Spleen (tissue), 11 donors: Measurements from ENCODE around the gene CAMTA1. TPM values are rescaled to one million over a fixed set of nuclear protein-coding genes. Genes with fewer than 3 reads are reported as not detected.

Experiments used
- DNase-seq: peaks from one replicate; pipeline ENCODE4 v3.0.0-alpha.2; 2020
- H3K27ac ChIP-seq, 8 donors: fragments of 200-600 bp; sonication (generic) in 7 of 8; 1 replicate in 4 of 8; 2 replicates in 4 of 8; pipeline versions ENCODE4 v1.5.0 to v1.8.0; 2016 to 2021; ENCODE audit warnings: inconsistent platforms in 4 of 8, mild to moderate bottlenecking in 4 of 8, moderate library complexity in 1 of 8
- H3K27me3 ChIP-seq, 7 donors: fragments of 200-600 bp; sonication (generic) in 6 of 7; replicated peaks in 1 of 7; 1 replicate in 4 of 7; 2 replicates in 3 of 7; pipeline versions ENCODE4 v1.5.0 to v1.8.0; 2016 to 2021; ENCODE audit warnings: inconsistent platforms in 3 of 7, mild to moderate bottlenecking in 1 of 7
- H3K36me3 ChIP-seq, 6 donors: fragments of 200-600 bp; sonication (generic) in 5 of 6; 1 replicate in 4 of 6; 2 replicates in 2 of 6; pipeline versions ENCODE4 v1.5.0 to v1.8.0; 2016 to 2021; ENCODE audit warnings: inconsistent platforms in 2 of 6
- H3K4me1 ChIP-seq, 6 donors: fragments of 200-600 bp; sonication (generic) in 5 of 6; 1 replicate in 3 of 6; 2 replicates in 3 of 6; pipeline versions ENCODE4 v1.5.0 to v1.8.0; 2016 to 2021; ENCODE audit warnings: inconsistent platforms in 3 of 6
- H3K4me3 ChIP-seq, 8 donors: fragments of 200-600 bp; sonication (generic) in 7 of 8; 1 replicate in 4 of 8; 2 replicates in 4 of 8; pipeline versions ENCODE4 v1.5.0 to v1.8.0; 2016 to 2021; ENCODE audit warnings: inconsistent platforms in 4 of 8, mild to moderate bottlenecking in 4 of 8, moderate library complexity in 2 of 8
- H3K9me3 ChIP-seq, 8 donors: fragments of 200-600 bp; sonication (generic) in 7 of 8; 1 replicate in 4 of 8; 2 replicates in 4 of 8; pipeline versions ENCODE4 v1.5.0 to v1.8.0; 2016 to 2021; ENCODE audit warnings: inconsistent platforms in 4 of 8
- CTCF ChIP-seq, 11 experiments: fragments of 200-600 bp in 7 of 11; fragments of 450-650 bp in 4 of 11; sonication (generic) in 4 of 11; IDR thresholded peaks in 8 of 11; conservative IDR thresholded peaks in 3 of 11; 1 replicate in 7 of 11; 2 replicates in 4 of 11; pipeline versions ENCODE4 v1.4.0 to v1.8.0; 2016 to 2021; ENCODE audit warnings: antibody characterized with exemption in 11 of 11, inconsistent platforms in 4 of 11, mild to moderate bottlenecking in 1 of 11
- POLR2A ChIP-seq, 3 donors: fragments of 450-650 bp; IDR thresholded peaks; one replicate each; pipeline ENCODE4 v1.5.1; 2017; ENCODE audit warnings: antibody characterized with exemption in 3 of 3, mild to moderate bottlenecking in 1 of 3
- POLR2AphosphoS5 ChIP-seq, 3 donors: sonication (generic); formaldehyde crosslinking; IDR thresholded peaks; one replicate each; pipeline ENCODE4 v1.5.1; 2017; ENCODE audit warnings: antibody characterized with exemption in 3 of 3
- WGBS, 5 donors: extraction: QIAGEN DNeasy Blood & Tissue Kit in 3 of 5; methylation state at CpG; one replicate each; pipeline versions ENCODE4 v1.1.5 to v1.1.7; 2013 to 2018; 5-methylcytosine and 5-hydroxymethylcytosine counted together
- intact Hi-C: fragments of 100-400 bp; cut with DNase I; formaldehyde crosslinking; loops from one replicate; pipeline ENCODE4 v1.15.0; 2023; ENCODE audit warnings: low total_unique reads
- polyA plus RNA-seq, 3 donors: library from polyadenylated mRNA; stranded (reverse); fragments of 200-250 nt; gene quantifications; one replicate each; pipeline ENCODE4 v1.2.1, GENCODE V29; 2013
- total RNA-seq, 7 donors: library from RNA; depleted of rRNA in 3 of 7; stranded (reverse); fragments of >200 nt in 3 of 7; fragmentation: NEBNext Ultra II Directional in 4 of 7; extraction: Animal tissue kit (Norgen Biotek cat#: 25700) in 4 of 7; gene quantifications; one replicate each; pipeline versions ENCODE4 v1.1.0 to v1.2.1, GENCODE V29; 2016 to 2021
- donor health status: healthy with polysubstance abuse.
- donor health status: DM: no; HTN: no; CAD: no; lungs with moderate emphysema.
- donor health status: DM: no; HTN: no; CAD: no.
- donor health status: Bipolar disorder and iron deficiency.
- donor health status: healthy.
- donor health status: DM: no; HTN: no; CAD: no.
- donor health status: DM: yes; HTN: yes; CAD: no.

The CAMTA1 gene
- total and polyA plus RNA-seq, 10 donors, result 53.0 to 106 (median 77.3) TPM

GRCh38 chr1:7643530-7643929 lies 858.3 kb downstream of the CAMTA1 start:
- intact Hi-C loops, result loop anchor here (10.0 kb wide), 2 partner anchors 599 to 929 kb away; no protein-coding TSS in a partner anchor
- Histone ChIP-seq H3K27ac (no peak overlapping the region), H3K4me3 (no peak overlapping the region), H3K4me1 (peaks cover 0 to 14% (median 8%) of the 10 kb centered on the region in 6 donors), H3K27me3 (peaks cover 0 to 20% (median 0%) of the 10 kb centered on the region in 7 donors), H3K36me3 (no peaks in the 10 kb centered on the region), H3K9me3 (peaks cover 0 to 4% (median 0%) of the 10 kb centered on the region in 8 donors)
- TF ChIP-seq POLR2AphosphoS5 (IDR thresholded peaks at IDR 0.05) (no peak), POLR2A (IDR thresholded peaks at IDR 0.05) (no peak), CTCF (IDR thresholded peaks at IDR 0.05 in 8 of 11, conservative IDR thresholded peaks at IDR 0.05 in 3 of 11) (no peak)
- DNase-seq, result no peak
- WGBS, 5 donors, result 89 to 95% (median 93%) methylated on average over 11 of the region's 11 CpGs

GRCh38 chr1:7644086-7644485 lies 858.8 kb downstream of the CAMTA1 start:
- whole genome bisulfite sequencing, 5 donors, result 83 to 90% (median 87%) methylated on average over 3 of the region's 3 CpGs
- Histone ChIP-seq H3K27me3 (peaks cover 0 to 25% (median 0%) of the 10 kb centered on the region in 7 donors), H3K4me3 (no peak overlapping the region), H3K9me3 (peaks cover 0 to 4% (median 0%) of the 10 kb centered on the region in 8 donors), H3K36me3 (no peaks in the 10 kb centered on the region), H3K4me1 (peaks cover 0 to 20% (median 13%) of the 10 kb centered on the region in 6 donors), H3K27ac (no peak overlapping the region)
- TF ChIP-seq POLR2AphosphoS5 (IDR thresholded peaks at IDR 0.05), result no peak
- TF ChIP-seq POLR2A (IDR thresholded peaks at IDR 0.05), result no peak
- no peak for TF ChIP-seq CTCF (IDR thresholded peaks at IDR 0.05 in 8 of 11, conservative IDR thresholded peaks at IDR 0.05 in 3 of 11)
- no peak for DNase-seq
- intact Hi-C loops, result loop anchor here (10.0 kb wide), 2 partner anchors 599 to 929 kb away; no protein-coding TSS in a partner anchor

GRCh38 chr1:7644961-7645750 lies 859.9 kb downstream of the CAMTA1 start:
- DNase-seq, result peak; percentile 72
- Histone ChIP-seq H3K9me3 (peaks cover 0 to 4% (median 0%) of the 10 kb centered on the region in 8 donors), H3K4me3 (no peak overlapping the region), H3K27ac (no peak overlapping the region), H3K36me3 (no peaks in the 10 kb centered on the region), H3K4me1 (peaks cover 0 to 26% (median 17%) of the 10 kb centered on the region in 6 donors), H3K27me3 (peaks cover 0 to 32% (median 0%) of the 10 kb centered on the region in 7 donors)
- no peak for TF ChIP-seq CTCF (IDR thresholded peaks at IDR 0.05 in 8 of 11, conservative IDR thresholded peaks at IDR 0.05 in 3 of 11)
- TF ChIP-seq POLR2AphosphoS5 (IDR thresholded peaks at IDR 0.05), result no peak
- no peak for TF ChIP-seq POLR2A (IDR thresholded peaks at IDR 0.05)
- intact Hi-C loops, result loop anchor here (10.0 kb wide), 2 partner anchors 600 to 930 kb away; no protein-coding TSS in a partner anchor
- WGBS, 5 donors, result 46 to 56% (median 51%) methylated on average over 13 to 16 of the region's 16 CpGs

- H3K4me1 ChIP-seq, result peaks cover 0 to 26% (median 17%) of the 10 kb centered on the region in 6 donors
- H3K36me3 ChIP-seq, result no peaks in the 10 kb centered on the region
- TF ChIP-seq CTCF (IDR thresholded peaks at IDR 0.05 in 8 of 11, conservative IDR thresholded peaks at IDR 0.05 in 3 of 11), result no peak
- TF ChIP-seq POLR2A (IDR thresholded peaks at IDR 0.05), result no peak
- no peak for TF ChIP-seq POLR2AphosphoS5 (IDR thresholded peaks at IDR 0.05)
- intact Hi-C loops, result loop anchor here (10.0 kb wide), 2 partner anchors 601 to 931 kb away; no protein-coding TSS in a partner anchor
- peak; percentile 65 for DNase-seq
- H3K4me3 ChIP-seq, result no peak overlapping the region
- H3K27ac ChIP-seq, result no peak overlapping the region
- peaks cover 0 to 32% (median 0%) of the 10 kb centered on the region in 7 donors for H3K27me3 ChIP-seq
- peaks cover 0 to 4% (median 0%) of the 10 kb centered on the region in 8 donors for H3K9me3 ChIP-seq
- 50 to 66% (median 61%) methylated on average over 7 of the region's 7 CpGs for WGBS, 5 donors
Measured at GRCh38 chr1:7645751-7646048, 860.4 kb downstream of the CAMTA1 start.
